MM.1S (cell line): Measurements from ENCODE around the gene LRRC4C.

Experiments
- EZH2 ChIP-seq: fragments of 300-600 bp; sonication (generic); optimal IDR thresholded peaks from 2 replicates; pipeline ENCODE3; 2017; ENCODE audit warnings: low read depth, mild to moderate bottlenecking, antibody characterized with exemption, low read length, mixed read lengths
- TF ChIP-seq, protein P1 (sequence below): fragments of 300-600 bp; sonication (generic); IDR thresholded peaks from 2 replicates; pipeline ENCODE4 v1.5.1; 2016; ENCODE audit warnings: antibody characterized with exemption, low read length, mixed read lengths

GRCh38 chr11:41282395-41282794 is 177.1 kb downstream of the LRRC4C start:
- TF ChIP-seq EZH2, result no peak
- TF ChIP-seq, protein P1, sequence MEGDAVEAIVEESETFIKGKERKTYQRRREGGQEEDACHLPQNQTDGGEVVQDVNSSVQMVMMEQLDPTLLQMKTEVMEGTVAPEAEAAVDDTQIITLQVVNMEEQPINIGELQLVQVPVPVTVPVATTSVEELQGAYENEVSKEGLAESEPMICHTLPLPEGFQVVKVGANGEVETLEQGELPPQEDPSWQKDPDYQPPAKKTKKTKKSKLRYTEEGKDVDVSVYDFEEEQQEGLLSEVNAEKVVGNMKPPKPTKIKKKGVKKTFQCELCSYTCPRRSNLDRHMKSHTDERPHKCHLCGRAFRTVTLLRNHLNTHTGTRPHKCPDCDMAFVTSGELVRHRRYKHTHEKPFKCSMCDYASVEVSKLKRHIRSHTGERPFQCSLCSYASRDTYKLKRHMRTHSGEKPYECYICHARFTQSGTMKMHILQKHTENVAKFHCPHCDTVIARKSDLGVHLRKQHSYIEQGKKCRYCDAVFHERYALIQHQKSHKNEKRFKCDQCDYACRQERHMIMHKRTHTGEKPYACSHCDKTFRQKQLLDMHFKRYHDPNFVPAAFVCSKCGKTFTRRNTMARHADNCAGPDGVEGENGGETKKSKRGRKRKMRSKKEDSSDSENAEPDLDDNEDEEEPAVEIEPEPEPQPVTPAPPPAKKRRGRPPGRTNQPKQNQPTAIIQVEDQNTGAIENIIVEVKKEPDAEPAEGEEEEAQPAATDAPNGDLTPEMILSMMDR, result no peak
